Measurements from ENCODE around the gene DNAH9.
A peak's percentile ranks its signal among the peaks of the same experiment; 100 is the strongest.

Gene DNAH9

DNA sequence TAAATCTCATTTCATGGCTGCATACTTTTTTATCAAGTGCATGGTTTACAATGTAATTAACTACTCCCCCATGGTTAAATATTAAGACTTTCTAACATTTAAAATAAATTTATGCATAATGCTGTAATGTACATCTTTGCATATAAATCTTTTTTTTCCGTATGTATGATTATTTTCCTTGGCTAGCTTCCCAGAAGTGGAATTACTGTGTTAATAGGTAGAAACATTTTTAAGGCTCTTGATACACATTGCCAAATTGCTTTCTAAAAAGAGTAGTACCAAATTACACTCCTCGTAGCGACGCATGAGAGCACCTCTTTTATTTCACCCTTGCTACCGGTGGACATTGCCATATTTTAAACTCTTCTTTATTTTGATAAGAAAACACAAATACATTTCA is 141.1 kb downstream of the DNAH9 start:
- intact Hi-C loops (cut with DNase I), result no loop called here
- DNase-seq, result no peak

DNA sequence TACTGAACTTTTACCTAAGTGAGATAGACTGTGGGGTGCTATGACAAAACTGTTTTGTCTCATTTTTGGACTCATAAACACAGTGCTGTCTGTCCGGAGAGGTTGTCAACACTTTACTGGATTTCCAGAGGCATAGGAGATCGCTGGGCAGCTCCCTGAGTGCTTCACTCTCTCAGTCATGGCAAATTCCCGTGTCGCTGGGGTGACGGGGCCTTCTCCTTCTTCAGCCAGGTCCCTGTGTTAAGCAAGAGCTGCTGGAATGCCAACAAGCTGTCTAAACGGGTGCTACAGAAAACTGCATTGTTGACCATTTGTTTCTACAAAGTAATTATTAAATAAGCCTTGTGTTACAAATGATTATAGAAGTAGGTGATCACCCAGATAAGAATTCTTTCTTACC is 141.6 kb downstream of the DNAH9 start:
- DNase-seq, result no peak
- intact Hi-C loops (cut with DNase I), result loop anchor here (5.0 kb wide), 1 partner anchor 863 kb away; no protein-coding TSS in a partner anchor

- DNase-seq, result peak in 1 of 10 donors; percentile 23
- intact Hi-C loops (cut with DNase I), result loop anchor here (5.0 kb wide), 1 partner anchor 866 kb away; no protein-coding TSS in a partner anchor
These were observed 144.6 kb downstream of the DNAH9 start for GRCh38 chr17:11742886-11743285.

DNA sequence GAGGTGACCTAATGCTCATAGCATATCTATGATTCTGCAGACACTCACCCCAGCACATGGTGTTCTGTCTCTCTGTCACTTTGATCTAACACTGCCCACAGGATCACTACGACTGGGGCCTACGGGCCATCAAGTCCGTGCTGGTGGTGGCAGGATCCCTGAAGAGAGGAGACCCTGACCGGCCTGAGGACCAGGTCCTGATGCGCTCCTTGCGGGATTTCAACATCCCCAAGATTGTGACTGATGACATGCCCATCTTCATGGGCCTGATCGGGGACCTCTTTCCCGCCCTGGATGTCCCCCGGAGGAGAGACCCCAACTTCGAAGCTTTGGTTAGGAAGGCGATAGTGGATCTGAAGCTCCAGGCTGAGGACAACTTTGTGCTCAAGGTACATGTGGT is 146.4 kb downstream of the DNAH9 start:
- intact Hi-C loops (cut with DNase I), result loop anchor here (5.0 kb wide), 1 partner anchor 867 kb away; no protein-coding TSS in a partner anchor
- DNase-seq, result no peak

DNA sequence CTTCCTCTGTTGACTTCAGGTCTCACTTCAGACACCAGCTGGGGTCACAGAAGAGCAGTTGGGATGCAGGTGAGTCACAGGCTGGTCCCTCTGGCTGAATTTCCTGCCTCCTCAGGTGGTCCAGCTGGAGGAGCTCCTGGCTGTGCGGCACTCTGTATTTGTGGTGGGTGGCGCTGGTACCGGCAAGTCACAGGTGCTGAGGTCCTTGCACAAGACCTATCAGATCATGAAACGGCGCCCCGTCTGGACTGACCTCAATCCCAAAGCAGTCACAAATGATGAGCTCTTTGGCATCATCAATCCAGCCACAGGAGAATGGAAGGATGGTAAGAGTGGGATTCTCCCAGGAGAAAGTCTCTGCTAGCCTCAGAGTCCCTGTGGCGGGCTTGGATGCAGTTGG is 149.2 kb downstream of the DNAH9 start:
- DNase-seq, result no peak
- intact Hi-C loops (cut with DNase I), result no loop called here

DNA sequence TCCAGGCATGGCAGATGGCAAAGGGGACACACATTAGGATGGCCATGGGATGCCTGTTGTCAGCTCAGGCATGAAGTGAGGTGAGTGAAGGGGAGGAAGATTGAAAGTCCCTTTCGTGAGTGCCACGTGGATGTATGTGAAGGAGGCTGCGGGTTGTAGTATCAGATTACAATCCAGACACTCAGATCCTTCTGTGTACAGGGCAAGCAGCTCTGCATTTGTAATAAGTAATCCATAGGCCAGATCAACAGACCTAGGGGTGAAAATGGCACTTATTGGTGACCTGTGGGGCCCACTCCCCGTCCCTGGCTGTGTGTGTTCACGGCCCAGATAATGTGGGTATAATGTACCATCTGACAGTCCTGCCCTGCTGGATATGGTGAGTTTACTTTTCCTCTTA is 159.5 kb downstream of the DNAH9 start:
- intact Hi-C loops (cut with DNase I), result no loop called here
- no peak for DNase-seq

- peak in 2 of 10 donors; percentile 69 to 79 for DNase-seq
- intact Hi-C loops (cut with DNase I), result no loop called here
These were observed 169.8 kb downstream of the DNAH9 start for GRCh38 chr17:11768106-11768505.

DNA sequence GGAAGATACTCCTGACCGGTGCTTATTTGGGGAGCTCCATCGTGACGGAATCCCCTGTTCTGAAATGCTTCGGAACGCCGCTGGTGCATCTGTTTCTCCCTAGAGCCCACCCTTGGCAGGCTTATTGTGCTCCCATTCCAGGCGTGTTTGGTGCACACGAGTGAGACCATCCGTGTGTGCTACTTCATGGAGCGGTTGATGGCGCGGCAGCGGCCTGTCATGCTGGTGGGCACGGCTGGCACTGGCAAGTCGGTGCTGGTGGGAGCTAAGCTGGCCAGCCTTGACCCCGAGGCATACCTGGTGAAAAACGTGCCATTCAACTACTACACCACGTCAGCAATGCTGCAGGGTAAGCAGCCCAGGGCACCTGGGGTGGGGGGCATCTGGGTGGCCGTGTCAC is 170.7 kb downstream of the DNAH9 start:
- intact Hi-C loops (cut with DNase I), result no loop called here
- no peak for DNase-seq

- DNase-seq, result no peak
- intact Hi-C loops (cut with DNase I), result no loop called here
These were observed 173.8 kb downstream of the DNAH9 start for GRCh38 chr17:11772031-11772430.

DNA sequence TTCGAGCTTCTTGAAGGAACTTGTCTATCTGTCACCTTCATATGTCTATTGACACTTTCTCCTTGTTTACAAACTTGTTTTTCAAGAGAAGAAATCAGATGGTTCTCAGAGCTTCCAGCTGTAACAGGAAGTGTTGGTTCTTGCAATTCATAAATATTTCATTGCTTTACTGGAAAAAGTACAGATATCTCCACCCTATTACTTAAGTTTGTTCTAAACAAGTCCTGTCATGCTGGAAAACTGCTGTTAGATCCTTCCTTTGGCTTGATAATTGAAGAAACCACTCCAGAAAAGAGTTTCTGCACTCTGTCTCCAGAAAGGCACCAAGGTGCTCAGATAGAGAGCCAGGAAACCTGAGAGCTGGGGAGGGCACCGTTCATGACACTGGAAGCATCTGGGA is 181.6 kb downstream of the DNAH9 start:
- DNase-seq, result no peak
- intact Hi-C loops (cut with DNase I), result no loop called here

GRCh38 chr17:11780621-11781020 is 182.4 kb downstream of the DNAH9 start:
- intact Hi-C loops (cut with DNase I), result no loop called here
- DNase-seq, result no peak

- no peak for DNase-seq
These were observed 188.6 kb downstream of the DNAH9 start for GRCh38 chr17:11786711-11787438.

DNA sequence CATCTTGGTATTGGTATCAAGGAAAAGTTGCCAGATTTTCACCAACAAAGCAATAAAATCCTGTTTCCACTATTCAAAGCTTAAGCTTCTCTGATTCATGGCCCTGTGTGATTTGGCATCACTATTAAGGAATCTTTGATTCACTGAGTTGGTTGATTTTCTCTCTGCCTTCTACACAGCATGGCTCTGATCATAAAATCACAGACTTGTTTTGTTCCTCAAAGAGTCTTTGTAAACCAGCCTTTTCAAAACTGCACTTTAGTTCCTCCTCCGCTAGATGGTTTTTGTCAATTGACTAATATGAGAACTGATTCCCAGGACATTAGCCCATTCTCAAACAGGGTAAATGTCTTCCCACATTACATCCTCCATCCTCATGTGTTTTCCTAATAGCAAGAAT is 197.6 kb downstream of the DNAH9 start:
- intact Hi-C loops (cut with DNase I), result no loop called here
- DNase-seq, result no peak

More at GRCh38 chr17:11786711-11787438, 188.6 kb downstream of the DNAH9 start:
- intact Hi-C loops (cut with DNase I), result no loop called here

DNA sequence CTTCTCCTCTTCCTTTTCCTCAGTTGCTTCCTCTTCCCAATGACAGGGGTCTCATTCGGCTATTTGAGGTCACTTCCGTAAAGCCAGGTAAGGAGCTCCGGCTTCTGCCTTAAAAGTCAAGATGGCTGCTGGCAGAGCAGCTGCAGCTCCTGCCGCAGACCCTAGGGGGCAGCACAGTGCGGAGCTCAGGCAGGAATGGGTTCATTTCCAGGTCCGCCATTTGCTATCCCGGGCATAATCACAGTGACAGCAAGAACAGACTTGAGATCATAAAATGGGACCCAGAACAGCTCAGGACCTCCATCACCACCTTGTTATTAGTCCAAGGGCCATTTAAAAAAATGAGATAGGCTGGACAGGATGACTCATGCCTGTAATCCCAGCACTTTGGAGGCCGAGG is 199.5 kb downstream of the DNAH9 start:
- intact Hi-C loops (cut with DNase I), result no loop called here
- no peak for DNase-seq

DNA sequence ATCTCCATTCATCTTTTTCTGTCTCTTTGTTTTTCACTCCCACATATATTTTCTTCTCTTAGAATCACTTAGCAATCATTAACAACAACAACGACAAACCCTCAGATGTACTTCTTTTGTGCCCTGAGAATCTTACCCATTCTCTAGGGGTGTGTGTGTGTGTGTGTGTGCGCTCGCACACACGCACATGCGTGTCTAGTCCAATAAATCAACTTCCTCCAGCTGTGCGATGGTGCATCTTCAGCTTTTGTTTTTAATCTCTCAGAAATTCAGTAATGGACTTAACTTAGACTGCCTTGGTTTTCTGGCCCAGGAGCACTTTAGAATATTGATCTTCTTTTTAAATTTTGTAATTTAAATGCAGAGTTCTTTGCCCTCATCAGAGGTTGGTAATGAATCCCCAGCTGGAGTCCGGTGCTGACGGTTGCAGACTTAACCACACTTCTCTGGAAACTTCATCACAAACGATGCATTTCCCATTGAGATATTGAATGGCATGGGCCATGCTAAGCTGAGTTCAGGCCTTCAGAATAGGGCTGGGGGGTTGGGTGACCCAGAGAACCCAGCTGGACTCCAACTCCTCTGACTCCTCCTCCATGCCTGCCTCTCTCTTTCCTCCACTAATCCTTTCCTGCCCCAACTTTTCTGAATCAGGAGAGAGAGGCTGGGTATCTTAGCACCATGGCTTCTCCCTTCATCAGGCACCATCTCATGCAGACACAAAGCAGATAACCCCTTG is 205.1 kb downstream of the DNAH9 start:
- no peak for DNase-seq
- intact Hi-C loops (cut with DNase I), result no loop called here

DNA sequence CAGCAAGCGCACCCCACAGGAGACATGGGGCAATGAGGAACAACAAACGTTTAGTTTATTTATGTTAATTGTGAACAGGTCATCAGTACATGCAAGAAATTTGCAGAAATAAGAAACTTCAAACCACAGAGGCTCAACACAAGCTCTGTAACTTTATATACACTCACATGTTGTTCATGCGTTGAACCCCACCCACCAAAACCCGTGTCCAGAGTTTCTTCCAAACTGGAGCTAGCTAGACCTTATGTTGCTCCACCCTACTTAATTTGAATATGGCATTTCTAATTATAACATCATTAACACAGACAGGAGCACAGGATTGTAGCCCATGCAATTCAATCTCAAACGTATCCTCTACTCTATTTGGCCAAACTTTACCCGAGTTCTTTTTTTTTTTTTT is 206.9 kb downstream of the DNAH9 start:
- DNase-seq, result no peak
- intact Hi-C loops (cut with DNase I), result no loop called here

GRCh38 chr17:11805952-11806351 is 207.7 kb downstream of the DNAH9 start:
- DNase-seq, result no peak
- intact Hi-C loops (cut with DNase I), result no loop called here

GRCh38 chr17:11807606-11808005 is 209.3 kb downstream of the DNAH9 start:
- DNase-seq, result no peak

GRCh38 chr17:11813278-11813677 is 215.0 kb downstream of the DNAH9 start:
- no peak for DNase-seq
- intact Hi-C loops (cut with DNase I), result no loop called here

More at GRCh38 chr17:11807606-11808005, 209.3 kb downstream of the DNAH9 start:
- intact Hi-C loops (cut with DNase I), result no loop called here

- DNase-seq, result no peak
- intact Hi-C loops (cut with DNase I), result no loop called here
These were observed 215.6 kb downstream of the DNAH9 start for GRCh38 chr17:11813871-11814270.

DNA sequence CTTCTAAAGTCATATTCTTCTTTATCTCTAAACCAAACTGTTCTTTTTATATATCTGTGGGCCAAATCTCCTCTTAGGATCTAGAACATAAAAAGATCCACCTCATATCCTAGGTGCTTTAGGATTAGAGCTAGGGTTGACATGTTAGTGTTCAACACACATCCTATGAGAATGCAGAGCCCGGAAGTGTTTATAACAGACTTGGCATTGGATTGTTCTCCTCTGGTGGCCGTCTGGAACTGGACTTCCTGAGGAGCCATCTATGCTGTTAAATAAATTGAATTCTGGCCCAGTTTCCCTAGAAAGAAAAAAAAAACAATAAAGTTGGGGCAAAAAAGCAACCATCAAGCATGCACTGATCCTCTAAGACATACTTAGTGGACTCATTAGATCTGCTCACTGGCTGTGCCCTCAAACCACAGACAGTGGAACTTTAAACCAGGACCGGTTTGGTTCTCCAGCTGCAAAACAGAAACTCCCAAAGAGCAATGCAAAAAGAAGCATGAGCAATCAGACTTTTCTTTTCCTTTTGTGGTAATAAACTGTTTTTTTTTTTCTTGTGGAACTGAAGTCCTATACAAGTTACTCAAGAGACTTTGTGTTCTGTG is 216.5 kb downstream of the DNAH9 start:
- intact Hi-C loops (cut with DNase I), result no loop called here
- no peak for DNase-seq

DNA sequence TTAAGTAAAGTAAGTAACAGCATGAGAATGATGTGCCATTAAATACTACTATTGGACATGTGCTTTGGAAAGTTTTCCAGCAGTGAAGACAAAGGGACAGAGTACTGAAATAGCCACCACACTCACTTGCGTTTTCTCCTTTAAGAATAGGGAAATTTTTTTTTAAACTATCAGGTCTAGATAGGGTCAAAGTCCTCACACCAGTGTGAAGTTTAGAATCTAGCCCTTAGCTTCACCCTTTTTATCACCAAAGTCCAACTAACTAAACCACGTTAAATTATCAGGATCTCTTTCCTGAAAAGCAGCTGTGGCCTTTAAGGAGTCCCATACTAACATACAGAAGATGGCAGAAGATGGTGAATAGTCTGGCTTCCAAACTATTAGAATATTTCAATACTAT is 218.1 kb downstream of the DNAH9 start:
- intact Hi-C loops (cut with DNase I), result no loop called here
- no peak for DNase-seq
